NCI-H128 (cell line): ENCODE results near the gene ENOSF1.
"Not testable (repeated sequence)": the region's sequence is repeated elsewhere in the genome, so short reads cannot be mapped to it uniquely, and the experiment has no call there.

Source experiments
- DNase-seq: peaks from one replicate; lab custom pipeline; 2025; ENCODE audit not compliant: unreplicated experiment; lab: John Stamatoyannopoulos, UW

Gene ENOSF1

DNA sequence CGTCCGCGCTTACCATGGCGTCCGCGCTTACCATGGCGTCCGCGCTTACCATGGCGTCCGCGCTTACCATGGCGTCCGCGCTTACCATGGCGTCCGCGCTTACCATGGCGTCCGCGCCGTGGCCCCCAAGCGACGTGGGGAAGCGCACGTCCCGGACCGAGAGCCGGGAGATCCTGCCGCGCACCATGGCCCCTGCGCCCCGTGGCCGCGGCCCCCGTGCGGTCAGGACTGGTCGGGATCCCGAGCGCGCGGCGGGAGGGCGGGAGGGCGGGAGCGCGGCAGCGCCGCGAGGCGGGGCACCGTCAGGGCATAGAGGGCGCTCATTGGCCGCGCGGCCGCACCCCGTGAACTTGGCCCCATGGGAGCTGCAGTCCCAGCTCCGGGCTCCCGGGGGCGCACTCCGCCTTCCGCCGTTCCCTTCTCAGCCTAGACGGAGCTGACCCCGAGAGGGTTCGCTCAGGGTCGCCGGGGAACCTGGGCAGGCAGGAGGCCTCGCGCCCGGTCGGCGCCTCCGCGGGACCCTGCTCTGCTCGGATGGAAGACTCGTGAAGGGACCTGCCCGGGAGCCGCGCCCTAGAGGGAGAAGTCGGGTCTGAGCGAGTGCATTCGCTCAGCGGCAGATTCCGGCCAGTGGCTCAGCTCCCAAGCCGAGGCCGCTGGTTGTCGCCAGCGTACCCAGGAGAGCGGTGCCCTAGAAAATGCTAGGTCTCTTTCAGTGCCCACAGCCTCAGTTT lies at the start of gene ENOSF1:
Gene ENOSF1, minus strand, starts transcription at position 230 of the 734 bp plus-strand sequence. Its CDS starts 43 bp downstream, at position 187.
- no peak for DNase-seq

DNA sequence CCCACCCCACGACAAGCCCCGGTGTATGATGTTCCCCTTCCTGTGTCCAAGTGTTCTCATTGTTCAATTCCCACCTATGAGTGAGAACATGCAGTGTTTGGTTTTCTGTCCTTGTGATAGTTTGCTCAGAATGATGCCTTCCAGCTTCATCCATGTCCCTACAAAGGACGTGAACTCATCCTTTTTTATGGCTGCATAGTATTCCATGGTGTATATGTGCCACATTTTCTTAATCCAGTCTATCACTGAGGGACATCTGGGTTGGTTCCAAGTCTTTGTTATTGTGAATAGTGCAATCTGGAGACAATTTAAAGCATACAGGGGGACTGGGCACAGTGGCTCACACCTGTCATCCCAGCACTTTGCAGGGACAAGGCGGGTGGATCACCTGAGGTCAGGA lies 47.4 kb upstream of the ENOSF1 start:
- not testable (repeated sequence) for DNase-seq

- DNase-seq: no peak
Measured at GRCh38 chr18:755506-755905, 43.1 kb upstream of the ENOSF1 start.

DNA sequence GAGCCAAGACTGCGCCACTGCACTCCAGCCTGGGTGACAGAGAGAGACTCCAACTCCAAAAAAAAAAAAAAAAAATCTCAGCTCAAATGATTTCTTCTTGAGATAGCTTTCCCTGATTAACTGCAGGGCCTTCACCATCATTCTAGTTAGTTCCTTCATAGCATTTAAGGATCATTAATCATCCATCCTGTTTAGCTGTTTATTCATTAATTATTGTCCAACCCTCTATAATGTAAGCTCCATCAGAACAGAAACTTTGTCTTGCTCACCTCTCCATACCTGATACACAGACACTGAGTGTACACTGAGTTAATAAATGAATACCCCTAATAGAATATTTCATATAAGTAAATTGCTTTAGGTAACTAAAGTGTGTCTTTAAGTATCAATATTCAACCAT lies 42.2 kb upstream of the ENOSF1 start:
- no peak for DNase-seq

DNA sequence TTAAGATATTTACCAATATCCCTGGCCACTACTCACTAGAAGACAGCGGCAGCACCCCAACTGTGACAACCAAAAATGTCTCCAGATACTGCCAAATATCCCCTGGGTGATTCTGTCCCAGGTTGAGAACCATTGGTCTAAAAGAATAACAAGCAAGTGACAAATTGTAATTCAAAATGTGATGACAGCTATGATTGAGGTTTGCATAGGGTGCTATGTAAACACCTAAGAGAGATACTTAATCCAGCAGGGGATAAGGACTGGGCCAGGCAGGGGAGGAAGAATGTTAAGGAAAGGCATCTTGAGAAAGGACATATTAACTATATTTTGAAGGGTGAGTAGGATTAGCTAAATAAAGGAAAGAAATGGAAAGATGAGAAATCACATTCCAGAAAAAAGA lies 38.0 kb upstream of the ENOSF1 start:
- no peak for DNase-seq

DNA sequence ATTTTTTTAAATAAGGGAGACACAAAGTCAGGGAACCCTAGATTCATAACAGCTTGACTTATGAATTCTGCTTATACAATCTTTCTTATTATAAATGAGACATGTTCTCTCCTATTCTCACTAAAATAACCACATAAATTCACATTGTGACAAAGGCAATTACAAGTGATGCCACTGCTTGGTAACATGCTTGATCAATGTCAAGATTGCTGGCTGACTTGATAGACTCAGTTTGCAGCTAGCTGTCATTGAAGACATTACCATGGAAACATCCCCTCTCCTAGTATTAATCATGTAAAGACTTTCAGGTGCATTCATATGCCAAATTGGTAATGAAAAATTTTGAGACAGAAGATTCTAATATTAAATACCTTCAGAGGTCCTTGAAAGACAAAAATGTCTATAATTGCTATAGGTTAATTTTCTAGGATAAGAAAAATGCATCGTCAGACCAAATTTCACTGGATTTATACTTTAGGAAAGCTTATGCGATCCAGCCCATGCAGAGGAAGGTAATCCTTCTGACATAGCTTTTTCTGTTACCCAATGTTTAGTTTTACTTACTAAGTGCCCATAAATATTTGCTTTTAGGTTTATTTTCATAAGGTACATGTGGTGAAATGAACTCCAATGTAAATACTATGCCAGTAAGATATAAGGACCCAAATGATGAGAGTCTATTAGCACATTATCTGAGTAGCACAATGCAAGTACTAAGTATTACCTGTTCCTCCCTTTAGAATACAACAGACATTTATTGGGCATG lies 32.6 kb upstream of the ENOSF1 start:
- no peak for DNase-seq

GRCh38 chr18:741931-742512 lies 29.6 kb upstream of the ENOSF1 start:
- DNase-seq: no peak

GRCh38 chr18:732371-732770 lies 19.9 kb upstream of the ENOSF1 start:
- no peak for DNase-seq

- no peak for DNase-seq
Measured at GRCh38 chr18:731185-731584, 18.8 kb upstream of the ENOSF1 start.

- DNase-seq: no peak
Measured at GRCh38 chr18:730692-731091, 18.3 kb upstream of the ENOSF1 start.

DNA sequence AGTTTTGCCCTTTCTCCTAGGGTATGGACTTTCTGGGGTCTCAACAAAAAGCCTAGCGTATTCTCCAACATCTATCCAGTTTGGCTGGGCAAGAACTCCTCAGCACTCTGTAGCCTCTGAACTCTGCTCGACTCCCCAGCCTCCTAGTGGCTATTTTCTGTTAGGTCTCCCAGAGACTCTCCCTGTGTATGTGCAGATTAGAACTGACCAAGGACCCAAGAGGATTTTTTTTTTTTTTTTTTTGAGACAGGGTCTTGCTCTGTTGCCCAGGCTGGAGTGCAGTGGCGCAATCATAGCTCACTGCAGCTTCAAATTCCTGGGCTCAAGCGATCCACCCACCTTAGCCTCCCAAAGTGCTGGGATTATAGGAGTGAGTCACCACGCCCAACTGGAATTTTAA lies 17.7 kb upstream of the ENOSF1 start:
- DNase-seq: not testable (repeated sequence)

DNA sequence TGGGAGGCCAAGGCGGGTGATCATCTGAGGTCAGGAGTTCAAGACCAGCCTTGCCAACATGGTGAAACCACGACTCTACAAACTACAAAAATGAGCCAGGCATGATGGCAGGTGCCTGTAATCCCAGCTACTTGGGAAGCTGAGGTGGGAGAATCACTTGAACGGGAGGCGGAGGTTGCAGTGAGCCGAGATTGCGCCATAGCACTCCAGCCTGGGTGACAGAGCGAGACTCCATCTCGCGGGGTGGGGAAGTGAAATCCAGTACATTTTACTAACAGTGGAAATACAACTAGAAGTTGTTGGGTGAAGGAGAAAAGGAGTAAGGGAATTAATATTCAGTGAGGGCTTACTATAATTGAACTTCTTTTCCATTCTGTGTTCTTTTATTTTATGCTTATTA lies 13.2 kb upstream of the ENOSF1 start:
- DNase-seq: no peak

- no peak for DNase-seq
Measured at GRCh38 chr18:723541-724080, 11.2 kb upstream of the ENOSF1 start.

GRCh38 chr18:717003-717402 lies 4.6 kb upstream of the ENOSF1 start:
- no peak for DNase-seq

GRCh38 chr18:715626-716025 lies 3.2 kb upstream of the ENOSF1 start:
- DNase-seq: no peak

- no peak for DNase-seq
Measured at GRCh38 chr18:713135-713490, 683 bp upstream of the ENOSF1 start.

DNA sequence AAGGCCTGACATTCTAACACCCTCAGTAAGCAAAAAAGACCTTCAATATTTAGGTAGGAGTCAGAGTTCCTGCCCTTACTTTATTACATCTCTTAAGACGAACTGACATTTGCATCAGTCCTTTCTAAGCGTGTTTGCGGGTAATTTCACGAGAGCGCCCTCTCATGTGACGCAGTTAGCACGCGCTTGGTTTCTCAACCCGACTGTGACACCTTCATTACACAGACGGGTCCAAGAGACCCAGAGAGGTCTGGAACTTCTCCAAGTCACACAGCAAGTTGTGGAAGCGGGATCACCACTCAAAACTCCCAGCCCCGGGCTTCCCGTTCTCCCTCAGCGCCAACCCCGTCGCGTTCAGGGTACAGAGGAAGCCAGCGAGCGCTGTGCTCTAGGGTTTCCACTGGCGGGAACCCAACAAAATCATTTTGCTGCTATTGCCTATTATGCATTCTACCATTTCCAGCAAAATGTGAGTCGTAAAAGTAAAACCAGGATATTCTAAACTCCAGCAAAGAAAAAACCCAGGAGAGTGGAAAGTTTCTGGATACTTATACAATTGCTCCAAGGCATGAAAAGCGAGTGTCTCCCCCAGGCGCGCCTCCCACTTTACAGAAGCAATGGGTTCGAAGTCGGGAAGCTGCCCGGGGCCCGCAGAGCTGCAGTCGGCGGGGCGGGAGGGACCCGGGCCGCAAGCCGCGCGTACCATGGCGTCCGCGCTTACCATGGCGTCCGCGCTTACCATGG lies 601 bp downstream of the ENOSF1 start:
- DNase-seq: no peak

- no peak for DNase-seq
Measured at GRCh38 chr18:711310-711656, 1.1 kb downstream of the ENOSF1 start.

DNA sequence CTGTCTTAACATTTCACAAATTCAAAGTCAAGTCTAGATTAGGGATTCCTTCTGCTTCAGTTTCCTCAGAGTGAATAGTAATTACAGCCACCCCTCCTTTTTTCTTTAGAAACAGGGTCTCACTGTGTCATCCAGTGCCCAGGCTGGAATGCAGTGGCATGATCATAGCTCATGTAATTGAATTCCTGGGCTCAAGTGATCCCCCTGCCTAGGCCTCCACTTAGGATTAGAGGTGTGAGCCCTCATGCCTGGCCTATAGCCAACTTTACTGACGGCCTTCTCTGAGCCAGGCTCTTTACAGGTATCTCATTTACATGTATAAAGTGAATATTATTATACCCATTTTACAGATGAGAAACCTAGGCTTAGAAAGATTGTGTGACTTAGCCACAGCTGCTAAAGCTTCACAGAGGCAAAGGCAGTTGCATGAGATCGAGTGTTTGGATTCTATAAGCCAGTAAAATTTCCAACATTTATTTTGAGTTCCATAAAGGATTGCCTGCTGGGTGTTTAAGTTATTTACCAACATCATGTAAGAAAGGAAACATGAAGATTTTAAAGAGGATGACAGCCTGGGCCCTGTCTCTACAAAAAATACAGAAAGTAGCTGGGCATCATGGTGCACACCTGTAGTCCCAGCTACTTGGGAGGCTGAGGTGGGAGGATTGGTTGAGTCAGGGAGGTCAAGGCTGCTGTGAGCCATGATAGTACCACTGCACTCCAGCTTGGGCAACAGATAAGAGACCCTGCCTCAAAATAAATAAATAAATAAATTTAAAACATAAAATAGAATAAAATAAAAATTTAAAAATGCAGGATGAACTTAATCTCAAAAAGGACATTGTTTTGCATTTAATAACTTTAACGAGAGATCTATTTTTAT lies 1.8 kb downstream of the ENOSF1 start:
- no peak for DNase-seq

- DNase-seq: no peak
Measured at GRCh38 chr18:709771-710170, 2.7 kb downstream of the ENOSF1 start.
